Measurements from ENCODE around the gene ZNF423. TPM values are rescaled to one million over a fixed set of nuclear protein-coding genes. Genes with fewer than 3 reads are reported as not detected.

The ZNF423 gene
- total and polyA plus RNA-seq, 2 experiments from 2014 or later: 0.43 to 0.49 TPM

- no peaks in the 10 kb centered on the region for H3K79me2 ChIP-seq (ENCODE audit: insufficient read depth)
- no peaks in the 10 kb centered on the region for H3K9me2 ChIP-seq (ENCODE audit: insufficient read depth)
- no peak for TF ChIP-seq EZH2 (IDR thresholded peaks at IDR 0.05; ENCODE audit: insufficient read depth, poor library complexity, severe bottlenecking)
- no peak for TF ChIP-seq EZH2phosphoT487 (IDR thresholded peaks at IDR 0.05; ENCODE audit: insufficient read depth, low read depth)
- H3K9me3 ChIP-seq (ENCODE audit: low read depth): no peaks in the 10 kb centered on the region
- no peak overlapping the region for H3K4me3 ChIP-seq
- H3K27ac ChIP-seq: no peak overlapping the region
- no peak overlapping the region for H3K9ac ChIP-seq
- WGBS, 2 experiments (ENCODE audit: low coverage in 1 of 2, low lambda C conversion rate in 2 of 2, missing lambda C conversion rate in 2 of 2): 59 to 61% methylated on average over 6 of the region's 6 CpGs
- no peak overlapping the region for H3K4me2 ChIP-seq (ENCODE audit: unreplicated experiment)
- H2AFZ ChIP-seq: no peak overlapping the region
- no peak for DNase-seq
- H3K4me1 ChIP-seq (ENCODE audit: insufficient read depth): no peaks in the 10 kb centered on the region
- H3F3A ChIP-seq (ENCODE audit: insufficient read depth): no peaks in the 10 kb centered on the region
- no peaks in the 10 kb centered on the region for H3K27me3 ChIP-seq (replicated peaks; ENCODE audit: insufficient read depth)
- in situ Hi-C loops (cut with MboI): no loop called here
- H3K36me3 ChIP-seq (ENCODE audit: low read depth): no peaks in the 10 kb centered on the region
- H4K20me1 ChIP-seq (ENCODE audit: insufficient read depth): no peaks in the 10 kb centered on the region
Measured at GRCh38 chr16:49505556-49505955, 350.4 kb downstream of the ZNF423 start.

- H3K27me3 ChIP-seq (replicated peaks; ENCODE audit: insufficient read depth): no peaks in the 10 kb centered on the region
- 53 to 91% methylated on average over 2 of the region's 2 CpGs for WGBS, 2 experiments (ENCODE audit: low coverage in 1 of 2, low lambda C conversion rate in 2 of 2, missing lambda C conversion rate in 2 of 2)
Measured at GRCh38 chr16:49504626-49505025, 351.3 kb downstream of the ZNF423 start.

GRCh38 chr16:49504023-49504364 lies 351.9 kb downstream of the ZNF423 start:
- no peaks in the 10 kb centered on the region for H4K20me1 ChIP-seq (ENCODE audit: insufficient read depth)
- in situ Hi-C loops (cut with MboI): no loop called here
- DNase-seq: no peak
- H3K4me1 ChIP-seq (ENCODE audit: insufficient read depth): no peaks in the 10 kb centered on the region
- no peak overlapping the region for H3K4me2 ChIP-seq (ENCODE audit: unreplicated experiment)
- H3K4me3 ChIP-seq: no peak overlapping the region
- no peaks in the 10 kb centered on the region for H3K9me3 ChIP-seq (ENCODE audit: low read depth)
- no peaks in the 10 kb centered on the region for H3F3A ChIP-seq (ENCODE audit: insufficient read depth)
- 53 to 54% methylated on average over 2 of the region's 2 CpGs for WGBS, 2 experiments (ENCODE audit: low coverage in 1 of 2, low lambda C conversion rate in 2 of 2, missing lambda C conversion rate in 2 of 2)
- no peak overlapping the region for H3K9ac ChIP-seq
- H3K79me2 ChIP-seq (ENCODE audit: insufficient read depth): no peaks in the 10 kb centered on the region
- no peaks in the 10 kb centered on the region for H3K27me3 ChIP-seq (replicated peaks; ENCODE audit: insufficient read depth)
- TF ChIP-seq EZH2phosphoT487 (IDR thresholded peaks at IDR 0.05; ENCODE audit: insufficient read depth, low read depth) (no peak), EZH2 (IDR thresholded peaks at IDR 0.05; ENCODE audit: insufficient read depth, poor library complexity, severe bottlenecking) (no peak)
- H3K9me2 ChIP-seq (ENCODE audit: insufficient read depth): no peaks in the 10 kb centered on the region
- no peak overlapping the region for H3K27ac ChIP-seq
- no peak overlapping the region for H2AFZ ChIP-seq
- no peaks in the 10 kb centered on the region for H3K36me3 ChIP-seq (ENCODE audit: low read depth)

More at GRCh38 chr16:49504626-49505025, 351.3 kb downstream of the ZNF423 start:
- no peaks in the 10 kb centered on the region for H3K36me3 ChIP-seq (ENCODE audit: low read depth)
- no peaks in the 10 kb centered on the region for H3K4me1 ChIP-seq (ENCODE audit: insufficient read depth)
- no peak overlapping the region for H3K27ac ChIP-seq
- no peak overlapping the region for H3K4me3 ChIP-seq
- H3F3A ChIP-seq (ENCODE audit: insufficient read depth): no peaks in the 10 kb centered on the region
- H3K9ac ChIP-seq: no peak overlapping the region
- no peaks in the 10 kb centered on the region for H4K20me1 ChIP-seq (ENCODE audit: insufficient read depth)
- DNase-seq: no peak
- H2AFZ ChIP-seq: no peak overlapping the region
- no peak overlapping the region for H3K4me2 ChIP-seq (ENCODE audit: unreplicated experiment)
- H3K9me3 ChIP-seq (ENCODE audit: low read depth): no peaks in the 10 kb centered on the region
- TF ChIP-seq EZH2phosphoT487 (IDR thresholded peaks at IDR 0.05; ENCODE audit: insufficient read depth, low read depth) (no peak), EZH2 (IDR thresholded peaks at IDR 0.05; ENCODE audit: insufficient read depth, poor library complexity, severe bottlenecking) (no peak)
- no peaks in the 10 kb centered on the region for H3K79me2 ChIP-seq (ENCODE audit: insufficient read depth)
- in situ Hi-C loops (cut with MboI): no loop called here
- H3K9me2 ChIP-seq (ENCODE audit: insufficient read depth): no peaks in the 10 kb centered on the region

- Histone ChIP-seq H3K36me3 (ENCODE audit: low read depth) (no peaks in the 10 kb centered on the region), H3K79me2 (ENCODE audit: insufficient read depth) (no peaks in the 10 kb centered on the region), H2AFZ (no peak overlapping the region), H3K4me2 (ENCODE audit: unreplicated experiment) (no peak overlapping the region), H3F3A (ENCODE audit: insufficient read depth) (no peaks in the 10 kb centered on the region), H3K9me2 (ENCODE audit: insufficient read depth) (no peaks in the 10 kb centered on the region), H3K4me3 (no peak overlapping the region), H3K9me3 (ENCODE audit: low read depth) (no peaks in the 10 kb centered on the region), H3K27me3 (replicated peaks; ENCODE audit: insufficient read depth) (no peaks in the 10 kb centered on the region), H3K27ac (no peak overlapping the region), H3K9ac (no peak overlapping the region), H3K4me1 (ENCODE audit: insufficient read depth) (no peaks in the 10 kb centered on the region), H4K20me1 (ENCODE audit: insufficient read depth) (no peaks in the 10 kb centered on the region)
- DNase-seq: no peak
- WGBS, 2 experiments (ENCODE audit: low coverage in 1 of 2, low lambda C conversion rate in 2 of 2, missing lambda C conversion rate in 2 of 2): 68 to 70% methylated on average over 15 to 17 of the region's 17 CpGs
- TF ChIP-seq EZH2phosphoT487 (IDR thresholded peaks at IDR 0.05; ENCODE audit: insufficient read depth, low read depth): no peak
- TF ChIP-seq EZH2 (IDR thresholded peaks at IDR 0.05; ENCODE audit: insufficient read depth, poor library complexity, severe bottlenecking): no peak
- in situ Hi-C loops (cut with MboI): no loop called here
Measured at GRCh38 chr16:49503256-49504022, 352.5 kb downstream of the ZNF423 start.

Measured in GM23248 (cell line).